PC-9 (cell line): ENCODE measurements around the gene CUL9. TPM values are rescaled to one million over a fixed set of nuclear protein-coding genes. Genes with fewer than 3 reads are reported as not detected.

Experiments used
- BruUV-seq: library from RNA; stranded (reverse); fragments of 400-500 nt; replicated peaks from 2 replicates; lab custom pipeline; 2021; lab: Mats Ljungman, UMichigan
- CTCF ChIA-PET: fragments of 300-600 bp; sonication (Branson Sonifier 250); formaldehyde crosslinking; loops from one replicate; lab custom pipeline; 2022; ENCODE audit warnings: antibody characterized with exemption; lab: Charles Lee
- POLR2A ChIA-PET: fragments of 300-600 bp; sonication (Branson Sonifier 250); formaldehyde crosslinking; loops from one replicate; lab custom pipeline; 2022; ENCODE audit warnings: antibody characterized with exemption; ENCODE audit not compliant: unreplicated experiment; lab: Charles Lee
- DNase-seq, 2 experiments: peaks; one replicate each; pipeline versions ENCODE4 v3.0.0 to v3.0.0-alpha.2; 2015 to 2022; ENCODE audit warnings: mixed read lengths in 1 of 2
- H2AFZ ChIP-seq: fragments of 200-600 bp; sonication (generic); 2 replicates; pipeline ENCODE4 v1.8.1; 2017; ENCODE audit warnings: antibody characterized with exemption
- H3F3A ChIP-seq: fragments of 200-600 bp; sonication (generic); 2 replicates; pipeline ENCODE4 v1.8.1; 2017; ENCODE audit warnings: antibody characterized with exemption, mild to moderate bottlenecking, low read depth; ENCODE audit not compliant: insufficient read depth
- H3K27ac ChIP-seq: fragments of 200-600 bp; sonication (generic); 2 replicates; pipeline ENCODE4 v1.6.1; 2016; ENCODE audit warnings: mixed run types
- H3K27me3 ChIP-seq: fragments of 200-600 bp; sonication (generic); 2 replicates; pipeline ENCODE4 v1.6.1; 2016; ENCODE audit warnings: low read depth, mixed run types; ENCODE audit not compliant: insufficient read depth
- H3K36me3 ChIP-seq: fragments of 200-600 bp; sonication (generic); 2 replicates; pipeline ENCODE4 v1.6.1; 2016; ENCODE audit warnings: low read depth, mixed run types
- H3K4me1 ChIP-seq: fragments of 200-600 bp; sonication (generic); replicated peaks from 2 replicates; pipeline ENCODE4 v1.6.1; 2016; ENCODE audit warnings: mixed run types; ENCODE audit not compliant: insufficient read depth
- H3K4me2 ChIP-seq: fragments of 200-600 bp; sonication (generic); 2 replicates; pipeline ENCODE4 v1.6.1; 2017; ENCODE audit warnings: mixed run types
- H3K4me3 ChIP-seq: fragments of 200-600 bp; sonication (generic); 2 replicates; pipeline ENCODE4 v1.6.1; 2016; ENCODE audit warnings: mixed run types
- H3K79me2 ChIP-seq: fragments of 200-600 bp; sonication (generic); 2 replicates; pipeline ENCODE4 v1.6.1; 2017; ENCODE audit warnings: low read depth, mixed run types
- H3K9me2 ChIP-seq: fragments of 200-600 bp; sonication (generic); 2 replicates; pipeline ENCODE4 v1.8.1; 2017; ENCODE audit warnings: mild to moderate bottlenecking; ENCODE audit not compliant: insufficient read depth
- H3K9me3 ChIP-seq: fragments of 200-600 bp; sonication (generic); 2 replicates; pipeline ENCODE4 v1.8.1; 2016; ENCODE audit warnings: low read depth; ENCODE audit not compliant: insufficient read depth
- H4K20me1 ChIP-seq: fragments of 200-600 bp; sonication (generic); 2 replicates; pipeline ENCODE4 v1.8.1; 2017; ENCODE audit not compliant: insufficient read depth
- CTCF ChIP-seq: fragments of 200-600 bp; sonication (generic); conservative IDR thresholded peaks from 2 replicates; pipeline ENCODE4 v1.6.1; 2017; ENCODE audit warnings: mixed run types, antibody characterized with exemption, mild to moderate bottlenecking, moderate library complexity
- EZH2 ChIP-seq: fragments of 200-600 bp; sonication (generic); IDR thresholded peaks from 2 replicates; pipeline ENCODE4 v1.8.0; 2017; ENCODE audit warnings: antibody characterized with exemption, low read depth
- intact Hi-C: fragments of 100-400 bp; cut with micrococcal nuclease; formaldehyde crosslinking; loops from one replicate; pipeline ENCODE4 v1.10.0; 2022; ENCODE audit not compliant: unreplicated experiment
- total RNA-seq: library from RNA; stranded (reverse); gene quantifications from 2 replicates; pipeline ENCODE4 v1.2.3, GENCODE V29; 2021

The CUL9 gene
- total RNA-seq, 1 experiment from 2014 or later, result 52.8 TPM

DNA sequence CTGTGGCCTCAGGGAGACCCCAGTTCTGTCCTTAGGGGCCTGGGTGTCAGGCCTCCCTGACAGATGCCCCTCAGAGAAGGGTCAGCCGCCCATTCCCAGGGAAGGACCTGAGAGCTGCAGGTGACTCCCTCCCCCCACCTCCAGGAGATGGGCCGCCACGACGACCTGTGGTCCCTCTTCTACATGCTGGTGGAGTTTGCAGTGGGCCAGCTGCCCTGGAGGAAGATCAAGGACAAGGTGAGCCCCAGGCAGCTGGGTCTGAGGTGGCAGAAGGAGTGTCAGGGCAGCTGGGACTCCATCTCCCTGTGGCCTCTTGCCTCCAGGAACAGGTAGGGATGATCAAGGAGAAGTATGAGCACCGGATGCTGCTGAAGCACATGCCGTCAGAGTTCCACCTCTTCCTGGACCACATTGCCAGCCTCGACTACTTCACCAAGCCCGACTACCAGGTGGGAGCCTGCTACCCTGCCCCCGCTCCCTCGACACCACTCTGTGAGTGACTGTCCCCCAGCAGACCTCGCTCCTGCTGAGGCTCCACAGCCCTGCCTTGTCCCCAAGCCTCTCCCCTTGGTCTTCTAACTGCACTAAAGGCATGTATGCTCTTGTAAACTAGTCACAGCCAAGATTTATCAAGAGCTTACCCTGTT lies 73.5 kb downstream of the CUL9 start:
- Histone ChIP-seq H3K27me3 (peaks cover 8% of the 10 kb centered on the region; the same call in 1 of the 2 replicates), H3K4me1 (no peaks in the 10 kb centered on the region), H3K79me2 (no peaks in the 10 kb centered on the region), H4K20me1 (no peaks in the 10 kb centered on the region), H3K27ac (no peak overlapping the region), H2AFZ (no peak overlapping the region), H3K4me2 (no peak overlapping the region), H3K4me3 (no peak overlapping the region), H3K9me2 (no peaks in the 10 kb centered on the region), H3K36me3 (no peaks in the 10 kb centered on the region), H3K9me3 (no peaks in the 10 kb centered on the region), H3F3A (no peaks in the 10 kb centered on the region; the same call in 1 of the 2 replicates)
- POLR2A ChIA-PET, result no interaction called here
- CTCF ChIA-PET, result no interaction called here
- BruUV-seq, result no TSS peak
- no peak for DNase-seq
- intact Hi-C loops, result no loop called here
- TF ChIP-seq CTCF, result no peak
- no peak for TF ChIP-seq EZH2

- peaks cover 4% of the 10 kb centered on the region; the same call in 1 of the 2 replicates for H3K27me3 ChIP-seq
- H3K4me3 ChIP-seq, result no peak overlapping the region
- no peak overlapping the region for H3K27ac ChIP-seq
- ChIA-PET POLR2A (no interaction called here), CTCF (no interaction called here)
- TF ChIP-seq CTCF (no peak), EZH2 (no peak)
- no peak overlapping the region for H3K4me2 ChIP-seq
- no peaks in the 10 kb centered on the region for H3F3A ChIP-seq
- no peaks in the 10 kb centered on the region for H3K79me2 ChIP-seq
- H4K20me1 ChIP-seq, result no peaks in the 10 kb centered on the region
- H2AFZ ChIP-seq, result no peak overlapping the region
- DNase-seq, result no peak
- no TSS peak for BruUV-seq
- no peaks in the 10 kb centered on the region for H3K4me1 ChIP-seq
- H3K36me3 ChIP-seq, result no peaks in the 10 kb centered on the region
- intact Hi-C loops, result no loop called here
- H3K9me2 ChIP-seq, result no peaks in the 10 kb centered on the region
- H3K9me3 ChIP-seq, result no peaks in the 10 kb centered on the region
These were observed 74.8 kb downstream of the CUL9 start for GRCh38 chr6:43256670-43257366.

- TF ChIP-seq CTCF, result no peak
- TF ChIP-seq EZH2, result no peak
- H3K36me3 ChIP-seq, result no peaks in the 10 kb centered on the region
- H3K4me3 ChIP-seq, result no peak overlapping the region
- no peaks in the 10 kb centered on the region for H3K4me1 ChIP-seq
- H3K27me3 ChIP-seq, result 0 out of 2 replicates have a peak, but pooled peaks cover 3% of the 10 kb centered on the region
- no peaks in the 10 kb centered on the region for H3K9me2 ChIP-seq
- H3K27ac ChIP-seq, result no peak overlapping the region
- H4K20me1 ChIP-seq, result no peaks in the 10 kb centered on the region
- H3F3A ChIP-seq, result no peaks in the 10 kb centered on the region
- CTCF ChIA-PET, result no interaction called here
- H3K4me2 ChIP-seq, result no peak overlapping the region
- intact Hi-C loops, result no loop called here
- no peak overlapping the region; the same call in 1 of the 2 replicates for H2AFZ ChIP-seq
- H3K79me2 ChIP-seq, result no peaks in the 10 kb centered on the region
- BruUV-seq, result no TSS peak
- POLR2A ChIA-PET, result no interaction called here
- no peaks in the 10 kb centered on the region for H3K9me3 ChIP-seq
- DNase-seq, result no peak
These were observed 75.6 kb downstream of the CUL9 start for GRCh38 chr6:43257367-43258145.
